WTC11 (cell line): Measurements from ENCODE around the gene KRTAP5-1. TPM values are rescaled to one million over a fixed set of nuclear protein-coding genes. Genes with fewer than 3 reads are reported as not detected.

Source experiments
- ATAC-seq: fragments of 200-7000 bp; cut with Tn5 transposase; 2 replicates; pipeline ENCODE4 v1.10.0; 2021; ENCODE audit warnings: mild to moderate bottlenecking, moderate library complexity
- CTCF ChIA-PET: fragments of 300-600 bp; sonication (Branson Sonifier 250); formaldehyde crosslinking; loops from one replicate; lab custom pipeline; 2021; ENCODE audit warnings: antibody characterized with exemption; lab: Charles Lee
- POLR2A ChIA-PET: fragments of 350-600 bp; sonication (Branson Sonifier 250); formaldehyde crosslinking; loops from one replicate; lab custom pipeline; 2021; ENCODE audit warnings: antibody characterized with exemption; lab: Charles Lee
- DNase-seq: peaks from one replicate; pipeline ENCODE4 v3.0.0; 2021; ENCODE audit warnings: low spot score
- H3K27ac Mint-ChIP-seq: 2 replicates; pipeline ENCODE4 v1.8.0; 2021; ENCODE audit warnings: mixed read lengths
- H3K27me3 Mint-ChIP-seq: 2 replicates; pipeline ENCODE4 v1.8.0; 2021; ENCODE audit warnings: low read depth, mild to moderate bottlenecking, moderate library complexity, mixed read lengths
- H3K36me3 Mint-ChIP-seq: 2 replicates; pipeline ENCODE4 v1.8.0; 2021; ENCODE audit warnings: mixed read lengths
- H3K4me1 Mint-ChIP-seq: 2 replicates; pipeline ENCODE4 v1.8.0; 2022; ENCODE audit warnings: mixed read lengths
- H3K4me3 Mint-ChIP-seq: 2 replicates; pipeline ENCODE4 v1.8.0; 2021; ENCODE audit warnings: mild to moderate bottlenecking, moderate library complexity, mixed read lengths
- H3K9me3 Mint-ChIP-seq: 2 replicates; pipeline ENCODE4 v1.8.0; 2021; ENCODE audit warnings: mixed read lengths
- AR ChIP-seq: fragments of 250-450 bp; sonication (Bioruptor Pico); IDR thresholded peaks from 2 replicates; pipeline ENCODE4 v1.9.0; 2021; ENCODE audit warnings: mild to moderate bottlenecking
- E2F1 ChIP-seq: sonication (generic); formaldehyde crosslinking; IDR thresholded peaks from 2 replicates; pipeline ENCODE4 v1.8.0; 2022; ENCODE audit warnings: mild to moderate bottlenecking, missing genetic modification reagents
- IRF1 ChIP-seq: sonication (generic); formaldehyde crosslinking; IDR thresholded peaks from 2 replicates; pipeline ENCODE4 v1.8.0; 2023; ENCODE audit warnings: missing genetic modification reagents
- JAZF1 ChIP-seq: fragments of 250-450 bp; sonication (Bioruptor Pico); IDR thresholded peaks from 2 replicates; pipeline ENCODE4 v1.9.0; 2021; ENCODE audit warnings: moderate library complexity, mild to moderate bottlenecking, inconsistent platforms
- PRDM15 ChIP-seq: sonication (generic); formaldehyde crosslinking; IDR thresholded peaks from 2 replicates; pipeline ENCODE4 v1.8.0; 2022; ENCODE audit warnings: missing genetic modification reagents
- PREB ChIP-seq: sonication (generic); formaldehyde crosslinking; IDR thresholded peaks from 2 replicates; pipeline ENCODE4 v1.8.1; 2022; ENCODE audit warnings: mild to moderate bottlenecking, missing genetic modification reagents, moderate library complexity, borderline replicate concordance
- TEAD1 ChIP-seq: sonication (generic); formaldehyde crosslinking; IDR thresholded peaks from 2 replicates; pipeline ENCODE4 v1.8.0; 2022; ENCODE audit warnings: mild to moderate bottlenecking, missing genetic modification reagents
- USF1 ChIP-seq: sonication (generic); formaldehyde crosslinking; IDR thresholded peaks from 2 replicates; pipeline ENCODE4 v1.8.0; 2022; ENCODE audit warnings: mild to moderate bottlenecking, missing genetic modification reagents
- ZNF138 ChIP-seq: sonication (generic); formaldehyde crosslinking; conservative IDR thresholded peaks from 2 replicates; pipeline ENCODE4 v1.8.1; 2022; ENCODE audit warnings: mild to moderate bottlenecking, moderate library complexity, missing genetic modification reagents
- total RNA-seq: library from RNA; stranded (reverse); gene quantifications from 3 replicates; pipeline ENCODE4 v1.2.3, GENCODE V29; 2021

Gene KRTAP5-1
- total RNA-seq, 1 experiment from 2014 or later: not detected

GRCh38 chr11:1560002-1560648, 25.0 kb downstream of the KRTAP5-1 start:
- peaks cover 19% of the 10 kb centered on the region for H3K4me1 Mint-ChIP-seq

More at GRCh38 chr11:1560002-1560648, 25.0 kb downstream of the KRTAP5-1 start:
- H3K27me3 Mint-ChIP-seq: peaks cover 51% of the 10 kb centered on the region
- no peak overlapping the region for H3K27ac Mint-ChIP-seq
- no peak for TF ChIP-seq IRF1
- TF ChIP-seq TEAD1 (CRISPR knock-in tag): no peak
- TF ChIP-seq E2F1 (CRISPR knock-in tag): no peak
- no peak for TF ChIP-seq PRDM15 (CRISPR knock-in tag)
- TF ChIP-seq JAZF1: no peak
- TF ChIP-seq USF1: no peak
- no peak for TF ChIP-seq ZNF138
- TF ChIP-seq PREB (CRISPR knock-in tag): no peak
- no peak for TF ChIP-seq AR (CRISPR knock-in tag)
- TF ChIP-seq, all 79 proteins: peak for 0
- ChIA-PET CTCF (interaction anchor here (0.7 to 9.0 kb wide), 4 partner anchors 12 to 80 kb away, joined by 3 to 167 read pairs (median 38); no protein-coding TSS in a partner anchor), POLR2A (interaction anchor here (0.8 to 3.2 kb wide), 3 partner anchors 12 to 14 kb away, joined by 3 to 16 read pairs (median 4); no protein-coding TSS in a partner anchor)
- H3K4me3 Mint-ChIP-seq: no peak overlapping the region
- no peak for ATAC-seq
- H3K9me3 Mint-ChIP-seq: no peaks in the 10 kb centered on the region
- no peaks in the 10 kb centered on the region for H3K36me3 Mint-ChIP-seq
- DNase-seq: no peak
